Ovary (tissue), 9 donors: ENCODE measurements around the gene IL12RB1. TPM values are rescaled to one million over a fixed set of nuclear protein-coding genes. Genes with fewer than 3 reads are reported as not detected.
"Not testable (repeated sequence)": the region's sequence is repeated elsewhere in the genome, so short reads cannot be mapped to it uniquely, and the experiment has no call there.

Experiments used
- DNase-seq, 5 donors: peaks; one replicate each; pipeline ENCODE4 v3.0.0-alpha.2; 2019 to 2020
- H3K27ac ChIP-seq, 2 donors: fragments of 200-600 bp; one replicate each; pipeline versions ENCODE4 v1.5.1 to v1.8.0; 2019 to 2022
- H3K27me3 ChIP-seq: fragments of 200-600 bp; one replicate; pipeline ENCODE4 v1.8.0; 2022
- H3K36me3 ChIP-seq: fragments of 200-600 bp; sonication (generic); one replicate; pipeline ENCODE4 v1.5.1; 2019
- H3K4me1 ChIP-seq: one replicate; pipeline ENCODE4 v1.8.1; 2013; ENCODE audit warnings: mild to moderate bottlenecking, moderate library complexity; ENCODE audit not compliant: insufficient read depth
- H3K4me3 ChIP-seq: fragments of 200-600 bp; sonication (generic); one replicate; pipeline ENCODE4 v1.5.1; 2017
- H3K9me3 ChIP-seq, 2 donors: fragments of 200-600 bp in 1 of 2; sonication (generic) in 1 of 2; one replicate each; pipeline versions ENCODE4 v1.5.1 to v1.8.1; 2013 to 2019; ENCODE audit warnings: mild to moderate bottlenecking in 1 of 2, moderate library complexity in 1 of 2
- EP300 ChIP-seq: sonication (generic); formaldehyde crosslinking; IDR thresholded peaks from one replicate; pipeline ENCODE4 v1.6.1; 2017; ENCODE audit warnings: antibody characterized with exemption
- POLR2A ChIP-seq: fragments of 450-650 bp; IDR thresholded peaks from one replicate; pipeline ENCODE4 v1.6.1; 2017; ENCODE audit warnings: antibody characterized with exemption, mild to moderate bottlenecking, moderate library complexity
- WGBS, 3 donors: extraction: QIAGEN DNeasy Blood & Tissue Kit in 1 of 3; methylation state at CpG; one replicate each; pipeline versions ENCODE4 v1.1.5 to v1.1.7; 2013 to 2017; 5-methylcytosine and 5-hydroxymethylcytosine counted together
- intact Hi-C, 4 donors: fragments of 100-400 bp; cut with DNase I; formaldehyde crosslinking; loops; one replicate each; pipeline versions ENCODE4 v1.11.0 to v1.15.1; 2022 to 2023
- polyA plus RNA-seq, 2 donors: library from polyadenylated mRNA; stranded (reverse); fragments of 200-250 nt in 1 of 2; fragments of 350-450 nt in 1 of 2; fragmentation: Illumina TruSeq in 1 of 2; extraction: RNeasy Lipid Tissue Mini Kit (QIAGEN cat#74804) in 1 of 2; gene quantifications; one replicate each; pipeline ENCODE4 v1.2.3, GENCODE V29; 2013 to 2014
- total RNA-seq, 7 donors: library from RNA; depleted of rRNA in 2 of 7; stranded (reverse); fragments of >200 nt in 2 of 7; fragmentation: NEBNext Ultra II Directional in 3 of 7; extraction: Animal tissue kit (Norgen Biotek cat#: 25700) in 3 of 7; gene quantifications; one replicate each; pipeline versions ENCODE4 v1.1.0 to v1.2.4, GENCODE V29; 2016 to 2023
- TF ChIP-seq, protein P1 (sequence below), 3 donors: fragments of 450-650 bp in 2 of 3; fragments of 200-600 bp in 1 of 3; IDR thresholded peaks; one replicate each; pipeline versions ENCODE4 v1.5.1 to v1.8.0; 2016 to 2022; ENCODE audit warnings: antibody characterized with exemption in 3 of 3, mild to moderate bottlenecking in 1 of 3
- donor health status: DM: no; HTN: no; CAD: no; lungs with moderate emphysema.
- donor health status: DM: no; HTN: no; CAD: no.
- donor health status: Bipolar disorder and iron deficiency.
- donor health status: DM: yes; HTN: yes; CAD: no.
- donor health status: DM: no; HTN: no; CAD: no.
- donor health status: DM: yes; HTN: yes; CAD: no.

IL12RB1 gene
- total and polyA plus RNA-seq, 9 donors, result 0.22 to 0.89 (median 0.57) TPM

DNA sequence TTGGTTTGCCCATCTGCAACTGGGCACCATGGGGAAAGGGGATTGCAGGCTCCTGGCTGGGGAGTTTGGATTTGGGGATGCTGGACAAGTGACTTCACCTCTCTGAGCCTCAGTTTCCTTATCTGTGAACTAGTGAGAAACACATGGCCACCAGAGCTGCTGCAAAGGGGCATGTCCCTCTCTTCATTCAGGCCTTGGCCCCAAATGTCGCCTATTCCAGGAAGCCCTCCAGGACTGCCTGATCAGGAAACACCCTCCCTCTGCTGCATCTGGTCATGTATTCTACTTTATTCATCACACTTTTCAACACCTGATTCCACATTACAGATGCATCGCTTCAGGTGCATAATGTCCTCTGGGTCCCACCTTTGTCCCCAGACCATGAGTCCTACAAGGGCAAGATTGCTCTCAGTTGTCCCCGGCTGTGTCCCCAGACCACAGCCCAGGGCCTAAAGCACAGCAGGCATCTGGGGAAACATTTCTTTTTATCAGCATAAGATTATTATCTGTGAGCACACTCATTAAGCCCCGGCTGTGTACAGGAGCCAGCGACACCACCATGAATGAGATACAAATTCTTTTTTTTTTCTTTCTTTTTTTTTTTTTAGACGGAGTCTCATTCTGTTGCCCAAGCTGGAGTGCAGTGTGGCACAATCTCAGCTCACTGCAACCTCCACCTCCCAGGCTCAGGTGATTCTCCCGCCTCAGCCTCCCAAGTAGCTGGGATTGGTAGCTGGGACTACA is 41.3 kb downstream of the IL12RB1 start:
- Histone ChIP-seq H3K27ac (no peak overlapping the region), H3K9me3 (no peaks in the 10 kb centered on the region), H3K4me3 (peak overlapping the region; percentile 17), H3K36me3 (no peaks in the 10 kb centered on the region), H3K4me1 (no peaks in the 10 kb centered on the region), H3K27me3 (no peaks in the 10 kb centered on the region)
- TF ChIP-seq EP300 (no peak), POLR2A (no peak)
- TF ChIP-seq, protein P1, sequence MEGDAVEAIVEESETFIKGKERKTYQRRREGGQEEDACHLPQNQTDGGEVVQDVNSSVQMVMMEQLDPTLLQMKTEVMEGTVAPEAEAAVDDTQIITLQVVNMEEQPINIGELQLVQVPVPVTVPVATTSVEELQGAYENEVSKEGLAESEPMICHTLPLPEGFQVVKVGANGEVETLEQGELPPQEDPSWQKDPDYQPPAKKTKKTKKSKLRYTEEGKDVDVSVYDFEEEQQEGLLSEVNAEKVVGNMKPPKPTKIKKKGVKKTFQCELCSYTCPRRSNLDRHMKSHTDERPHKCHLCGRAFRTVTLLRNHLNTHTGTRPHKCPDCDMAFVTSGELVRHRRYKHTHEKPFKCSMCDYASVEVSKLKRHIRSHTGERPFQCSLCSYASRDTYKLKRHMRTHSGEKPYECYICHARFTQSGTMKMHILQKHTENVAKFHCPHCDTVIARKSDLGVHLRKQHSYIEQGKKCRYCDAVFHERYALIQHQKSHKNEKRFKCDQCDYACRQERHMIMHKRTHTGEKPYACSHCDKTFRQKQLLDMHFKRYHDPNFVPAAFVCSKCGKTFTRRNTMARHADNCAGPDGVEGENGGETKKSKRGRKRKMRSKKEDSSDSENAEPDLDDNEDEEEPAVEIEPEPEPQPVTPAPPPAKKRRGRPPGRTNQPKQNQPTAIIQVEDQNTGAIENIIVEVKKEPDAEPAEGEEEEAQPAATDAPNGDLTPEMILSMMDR (IDR thresholded peaks at IDR 0.05), result no peak
- intact Hi-C loops, result no loop called here
- no peak for DNase-seq
- 70 to 78% (median 76%) methylated on average over 7 of the region's 7 CpGs for WGBS, 3 donors

- DNase-seq, result peak in 3 of 5 donors; percentile 33 to 44 (median 43)
- no peak for TF ChIP-seq POLR2A
- TF ChIP-seq, protein P1 (IDR thresholded peaks at IDR 0.05), result no peak
- no peak for TF ChIP-seq EP300
- Histone ChIP-seq H3K4me1 (no peaks in the 10 kb centered on the region), H3K9me3 (no peaks in the 10 kb centered on the region), H3K27me3 (no peaks in the 10 kb centered on the region), H3K36me3 (no peaks in the 10 kb centered on the region), H3K27ac (no peak overlapping the region), H3K4me3 (peak overlapping the region; percentile 17)
- intact Hi-C loops, result no loop called here
- WGBS, 3 donors, result 9 to 13% (median 13%) methylated on average over 12 of the region's 12 CpGs
Measured at GRCh38 chr19:18044825-18045304, 41.9 kb downstream of the IL12RB1 start.

GRCh38 chr19:18043676-18044075 is 43.1 kb downstream of the IL12RB1 start:
- no peak overlapping the region for H3K27ac ChIP-seq
- WGBS, 3 donors, result 91 to 96% (median 93%) methylated on average over 3 of the region's 3 CpGs
- DNase-seq, result no peak
- no peaks in the 10 kb centered on the region for H3K9me3 ChIP-seq
- TF ChIP-seq POLR2A, result no peak
- no peak for TF ChIP-seq EP300
- TF ChIP-seq, protein P1 (IDR thresholded peaks at IDR 0.05), result no peak
- intact Hi-C loops, result no loop called here
- no peak overlapping the region for H3K4me3 ChIP-seq
- H3K36me3 ChIP-seq, result no peaks in the 10 kb centered on the region
- H3K4me1 ChIP-seq, result no peaks in the 10 kb centered on the region
- H3K27me3 ChIP-seq, result no peaks in the 10 kb centered on the region

DNA sequence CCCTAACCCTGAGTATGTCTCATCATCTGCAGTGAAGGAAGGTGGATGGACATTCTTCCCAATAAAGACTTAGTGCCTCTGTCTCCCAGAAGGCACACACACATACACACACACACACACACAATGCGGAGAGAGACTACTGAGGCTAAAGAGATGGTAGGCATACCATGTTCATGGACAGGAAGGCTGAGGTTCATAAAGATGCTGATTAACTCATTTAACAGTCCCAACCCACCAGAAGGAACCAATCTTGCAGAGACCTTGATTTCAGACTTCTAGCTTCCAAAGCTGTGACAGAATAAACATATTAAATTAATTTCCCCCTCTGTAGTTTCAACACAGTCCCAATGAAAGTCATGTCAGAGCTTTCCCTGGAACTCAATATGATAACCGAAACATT is 45.7 kb downstream of the IL12RB1 start:
- Histone ChIP-seq H3K4me1 (no peaks in the 10 kb centered on the region), H3K36me3 (no peaks in the 10 kb centered on the region), H3K9me3 (no peaks in the 10 kb centered on the region), H3K27me3 (no peaks in the 10 kb centered on the region), H3K27ac (no peak overlapping the region), H3K4me3 (no peak overlapping the region)
- 74 to 93% (median 75%) methylated on average over 2 of the region's 2 CpGs for WGBS, 3 donors
- no peak for DNase-seq
- intact Hi-C loops, result no loop called here
- TF ChIP-seq, protein P1 (IDR thresholded peaks at IDR 0.05), result no peak
- TF ChIP-seq POLR2A (no peak), EP300 (no peak)

GRCh38 chr19:18032102-18032501 is 54.6 kb downstream of the IL12RB1 start:
- H3K9me3 ChIP-seq, H3K27ac ChIP-seq, H3K4me1 ChIP-seq, H3K27me3 ChIP-seq, H3K36me3 ChIP-seq, H3K4me3 ChIP-seq, DNase-seq, intact Hi-C loops: not testable (repeated sequence)
- 36 to 55% (median 49%) methylated on average over 2 of the region's 2 CpGs for WGBS, 3 donors

DNA sequence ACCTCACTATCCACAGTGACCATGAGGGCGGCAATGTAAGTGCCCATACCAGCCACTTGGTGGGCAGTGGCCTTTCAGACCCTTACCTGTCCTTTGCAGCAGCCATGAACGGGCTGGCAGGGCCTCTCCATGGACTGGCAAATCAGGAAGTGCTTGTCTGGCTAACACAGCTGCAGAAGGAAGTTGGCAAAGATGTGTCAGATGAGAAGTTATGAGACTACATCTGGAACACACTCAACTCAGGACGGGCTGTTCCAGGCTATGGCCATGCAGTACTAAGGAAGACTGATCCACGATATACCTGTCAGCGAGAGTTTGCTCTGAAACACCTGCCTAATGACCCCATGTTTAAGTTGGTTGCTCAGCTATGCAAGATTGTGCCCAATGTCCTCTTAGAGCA is 55.3 kb downstream of the IL12RB1 start:
- intact Hi-C loops, H3K27ac ChIP-seq, H3K4me3 ChIP-seq, H3K27me3 ChIP-seq, DNase-seq, H3K36me3 ChIP-seq, H3K9me3 ChIP-seq, H3K4me1 ChIP-seq: not testable (repeated sequence)
- 83 to 92% (median 85%) methylated on average over 5 of the region's 5 CpGs for WGBS, 3 donors
